SHP77 (cell line): ENCODE measurements around the gene LMX1B.

Experiments used
- DNase-seq, 2 experiments: peaks; one replicate each; lab custom pipeline; 2025; lab: John Stamatoyannopoulos, UW

The LMX1B gene

DNA sequence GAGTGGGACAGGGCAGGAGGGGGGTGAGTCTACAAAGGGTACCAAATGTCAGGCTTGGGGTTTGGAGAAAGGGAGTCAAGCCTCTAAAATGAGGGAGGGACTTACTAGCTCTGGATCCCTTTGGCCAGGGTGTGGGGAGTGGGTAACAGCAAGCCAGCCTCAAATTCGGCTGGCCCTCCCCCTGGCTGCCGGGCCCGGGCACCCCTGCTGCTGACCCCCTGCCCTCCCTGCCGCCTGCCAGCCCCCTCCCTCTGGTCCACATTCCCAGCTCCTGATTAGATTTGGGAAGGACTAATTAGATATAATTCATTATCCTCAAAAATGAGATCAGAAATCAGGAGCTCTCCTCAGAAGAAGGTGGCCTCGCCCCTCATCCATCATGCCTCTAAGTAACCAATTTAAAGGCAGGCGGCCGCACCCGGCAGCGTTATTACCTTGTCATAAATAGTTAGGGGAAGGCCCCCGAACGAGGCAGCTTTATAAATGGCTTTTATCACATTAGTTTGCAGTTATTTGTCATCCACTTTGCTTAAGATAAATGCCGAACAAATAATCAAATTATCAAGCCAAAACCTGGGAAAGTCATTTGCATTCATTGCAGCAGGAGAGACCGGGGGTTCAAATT lies 44.6 kb downstream of the LMX1B start:
- DNase-seq = no peak

DNA sequence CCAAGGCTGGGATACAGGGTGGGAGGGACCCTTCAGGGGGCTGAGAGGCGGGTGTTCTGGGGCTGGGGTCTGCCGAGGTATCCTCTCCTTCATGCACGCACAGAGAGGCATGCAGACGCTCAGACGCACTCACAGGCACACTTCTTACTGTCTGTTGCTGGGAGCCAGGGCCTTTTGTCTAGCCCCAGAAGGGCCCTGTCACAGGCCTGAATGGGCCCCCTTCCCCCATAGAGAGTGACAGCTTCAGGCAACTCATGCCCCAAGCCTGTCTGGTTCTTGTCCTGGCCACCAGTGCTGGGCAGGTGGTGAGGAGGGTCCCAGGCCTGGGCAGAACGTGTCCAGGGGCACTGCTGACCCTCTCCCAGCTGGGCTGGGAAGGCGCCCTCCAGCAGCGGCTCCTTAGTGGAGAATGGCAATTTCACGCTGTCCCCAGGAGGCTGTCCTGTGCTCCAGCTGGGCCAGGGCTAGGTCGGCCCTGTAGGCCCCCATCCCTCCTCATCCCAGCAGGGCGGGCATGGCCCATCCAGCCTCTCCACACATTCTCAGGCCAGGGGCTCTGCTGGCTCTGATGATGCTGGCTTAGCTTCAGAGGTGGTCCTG lies 45.3 kb downstream of the LMX1B start:
- no peak for DNase-seq

DNA sequence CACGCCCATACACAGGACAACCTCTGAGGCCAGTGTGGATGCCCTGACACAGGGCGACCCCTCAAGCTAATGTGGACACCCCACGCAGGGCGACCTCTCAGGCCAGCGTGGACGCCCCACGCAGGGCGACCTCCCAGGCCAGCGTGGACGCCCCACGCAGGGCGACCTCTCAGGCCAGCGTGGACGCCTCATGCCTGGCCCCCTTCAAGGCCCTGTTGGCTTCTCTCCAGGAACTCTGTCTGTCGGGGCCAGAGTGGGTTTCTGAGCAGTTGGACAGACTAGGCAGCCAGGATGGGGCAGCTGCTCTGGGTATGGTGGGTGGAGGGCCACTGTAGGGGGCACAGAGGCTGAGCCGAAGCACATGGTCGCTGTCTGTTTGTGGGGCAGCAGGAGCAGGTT lies 47.4 kb downstream of the LMX1B start:
- no peak for DNase-seq

- peak; percentile 25 to 32 for DNase-seq
Measured at GRCh38 chr9:126661521-126662251, 48.0 kb downstream of the LMX1B start.

GRCh38 chr9:126663661-126664072 lies 49.9 kb downstream of the LMX1B start:
- DNase-seq = no peak

- DNase-seq = peak in 1 of 2 experiments; percentile 17
Measured at GRCh38 chr9:126664900-126665643, 51.3 kb downstream of the LMX1B start.

DNA sequence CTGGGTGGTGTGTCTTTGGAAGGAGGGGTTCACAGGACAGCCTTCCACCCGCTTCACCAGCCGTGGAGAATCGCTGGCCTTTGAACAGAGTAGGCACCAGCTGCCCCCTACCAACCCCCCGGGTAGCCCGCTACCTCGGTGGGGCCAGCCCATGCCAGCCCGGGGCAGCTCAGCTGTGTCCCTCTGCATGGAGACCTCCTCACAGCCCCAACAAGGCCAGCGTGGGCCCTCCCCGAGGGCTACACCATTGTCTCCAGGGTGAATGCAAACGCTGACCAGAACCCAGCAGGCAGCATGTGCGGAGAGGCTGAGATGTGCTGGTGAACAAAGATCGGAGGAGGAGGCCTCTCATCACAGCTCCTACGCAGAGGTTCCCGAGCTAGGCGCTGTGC lies 51.9 kb downstream of the LMX1B start:
- DNase-seq = no peak

GRCh38 chr9:126666155-126666803 lies 52.6 kb downstream of the LMX1B start:
- peak in 1 of 2 experiments; percentile 18 for DNase-seq

- peak; percentile 95 to 96 for DNase-seq
Measured at GRCh38 chr9:126667190-126668055, 53.7 kb downstream of the LMX1B start.

DNA sequence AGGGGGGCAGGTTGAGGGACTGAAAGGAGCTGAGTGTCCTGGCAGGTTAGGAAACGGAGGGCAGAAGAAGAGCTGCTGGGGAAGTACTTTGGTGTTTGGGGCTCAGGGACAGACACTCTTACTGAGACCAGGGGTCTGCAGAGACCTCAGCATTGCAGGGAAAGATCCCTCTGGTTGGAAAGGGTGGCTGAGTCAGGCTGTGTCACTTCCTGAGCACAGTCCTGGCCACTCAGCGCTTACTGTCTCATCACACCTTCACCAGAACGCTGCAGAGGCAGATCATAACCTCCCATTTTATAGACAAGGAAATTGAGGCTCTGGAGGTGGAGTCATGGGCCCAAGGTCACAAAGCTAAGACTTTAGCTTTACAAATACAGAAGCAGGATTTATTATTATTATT lies 54.3 kb downstream of the LMX1B start:
- DNase-seq = no peak

DNA sequence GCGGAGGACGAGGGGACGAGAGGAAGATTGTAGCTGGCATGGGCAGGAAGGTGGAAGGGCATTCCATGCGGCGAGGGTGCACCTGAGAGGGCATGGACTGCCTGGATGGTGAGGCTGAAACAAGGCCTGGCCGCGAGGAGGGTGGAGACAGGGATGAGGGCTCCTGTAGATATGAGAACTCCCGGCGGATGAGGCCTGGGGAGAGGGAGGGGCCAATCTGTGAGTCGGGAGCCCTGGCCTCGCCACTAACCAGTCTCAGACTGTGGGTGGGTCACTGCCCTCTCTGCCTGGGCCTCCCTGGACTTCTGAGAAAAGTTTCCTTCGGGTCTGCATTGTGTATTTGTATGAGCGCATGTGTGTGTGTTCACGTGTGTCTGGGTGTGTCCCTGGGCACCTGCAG lies 55.4 kb downstream of the LMX1B start:
- DNase-seq = no peak

GRCh38 chr9:126670270-126670669 lies 56.5 kb downstream of the LMX1B start:
- no peak for DNase-seq

DNA sequence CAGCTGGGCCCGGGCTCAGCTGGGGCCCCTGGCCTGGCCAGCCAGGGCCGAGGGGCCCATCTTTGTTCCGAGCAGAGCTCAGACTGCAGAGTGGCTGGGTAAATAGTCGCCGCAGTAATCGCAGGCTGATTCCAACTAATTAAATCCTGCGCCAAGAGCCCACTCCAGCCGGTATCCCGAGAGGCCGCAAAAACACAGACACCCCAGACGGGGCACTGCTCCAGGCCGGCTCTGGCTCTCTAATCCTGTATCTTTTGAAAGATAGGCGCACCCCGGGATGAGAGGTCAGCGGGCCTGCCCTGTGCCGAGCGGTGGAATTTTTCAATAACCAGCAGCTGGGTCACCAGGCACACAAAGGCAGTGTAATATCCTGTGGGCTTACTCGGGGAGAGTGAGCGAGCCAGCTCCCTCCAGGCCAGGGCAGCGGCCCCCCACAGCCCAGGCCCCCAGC lies 57.7 kb downstream of the LMX1B start:
- DNase-seq = peak; percentile 61 to 72

- no peak for DNase-seq
Measured at GRCh38 chr9:126671983-126672382, 58.3 kb downstream of the LMX1B start.

- DNase-seq = peak in 1 of 2 experiments; percentile 68
Measured at GRCh38 chr9:126672634-126673284, 59.0 kb downstream of the LMX1B start.

DNA sequence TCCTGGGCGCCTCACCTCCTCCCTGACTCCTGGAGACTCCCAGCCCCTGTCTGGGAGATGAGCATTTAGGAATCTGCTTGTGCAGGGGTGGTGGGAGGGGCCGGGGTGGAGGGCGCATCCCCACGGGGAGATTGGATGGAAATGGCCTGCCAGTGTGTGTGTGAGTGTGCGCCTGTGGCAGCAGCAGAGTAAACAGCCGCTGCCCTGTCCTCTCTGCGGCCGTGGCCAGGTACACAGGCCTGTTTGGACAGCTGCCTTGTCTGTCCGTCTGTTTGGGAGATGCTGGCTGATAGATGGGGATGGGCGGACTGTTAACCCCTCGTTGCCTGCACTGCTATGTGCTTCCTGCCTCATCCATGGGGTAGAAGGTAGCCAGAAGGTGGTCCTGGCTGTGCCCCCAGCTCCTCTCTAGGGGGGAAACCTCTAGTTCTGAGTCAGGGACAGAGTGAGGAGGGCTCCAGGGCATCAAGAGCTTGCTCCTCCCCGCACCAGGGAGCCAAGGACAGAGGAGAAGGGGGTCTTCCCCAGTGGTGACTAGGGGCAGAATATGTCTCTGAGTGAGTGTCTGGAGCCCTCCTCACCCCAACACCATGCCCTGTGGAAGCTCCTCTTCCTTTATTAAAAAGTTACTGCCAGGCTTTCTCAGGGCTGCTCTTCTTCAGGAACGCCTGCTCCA lies 60.1 kb downstream of the LMX1B start:
- DNase-seq = peak; percentile 95 to 99

DNA sequence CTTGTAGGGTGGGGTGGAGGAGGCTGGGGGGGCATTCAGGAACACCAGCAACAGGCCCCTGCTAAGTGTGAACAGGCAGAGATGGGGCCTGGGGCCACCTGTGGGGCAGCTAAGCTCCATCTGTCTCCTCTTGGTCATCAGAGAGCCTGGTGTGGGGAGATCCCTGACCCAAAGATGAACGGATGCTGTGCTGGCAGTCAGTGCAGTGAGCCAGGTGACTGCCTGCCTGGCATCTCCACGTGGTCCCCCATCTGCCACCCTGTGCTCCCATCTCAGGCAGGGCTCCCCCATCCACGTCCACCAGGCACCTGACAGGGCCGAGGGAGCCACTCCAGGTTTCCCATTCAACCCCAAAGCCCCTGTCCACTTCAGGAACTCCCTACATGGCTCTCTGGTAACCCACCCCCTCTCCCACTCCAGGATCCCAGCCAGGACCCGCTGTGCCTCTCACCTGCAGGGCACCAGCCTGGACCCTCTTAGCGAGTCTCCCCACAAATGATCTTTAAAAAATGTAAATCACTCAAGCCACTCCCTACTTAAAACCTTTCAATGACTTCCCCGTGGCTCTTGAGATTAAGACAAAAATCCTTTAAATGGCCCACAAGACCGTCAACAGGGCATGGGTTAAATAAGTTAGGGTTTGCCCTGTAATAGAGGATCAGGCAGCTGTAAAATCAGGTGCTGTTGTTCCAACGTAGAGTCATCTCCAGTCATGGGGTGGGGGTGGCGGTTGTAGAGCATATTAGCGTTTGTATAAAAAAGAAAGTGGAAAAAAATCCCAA lies 60.8 kb downstream of the LMX1B start:
- DNase-seq = peak in 1 of 2 experiments; percentile 63

DNA sequence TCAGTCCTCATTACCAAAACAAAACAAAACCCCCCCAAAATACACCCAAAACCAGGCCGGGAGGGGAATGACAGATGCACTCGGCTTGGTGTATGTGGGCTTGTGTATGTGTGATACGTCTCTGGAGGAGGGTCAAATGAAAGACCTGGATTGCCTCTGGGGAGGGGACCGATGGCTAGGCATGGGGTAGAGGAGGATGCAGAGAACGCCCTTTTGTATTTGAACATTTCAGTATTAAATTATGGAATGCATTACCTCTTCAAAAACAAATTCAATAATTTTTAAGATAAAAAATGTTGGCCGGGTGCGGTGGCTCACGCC lies 61.4 kb downstream of the LMX1B start:
- peak in 1 of 2 experiments; percentile 17 for DNase-seq

GRCh38 chr9:126676102-126676684 lies 62.5 kb downstream of the LMX1B start:
- no peak for DNase-seq
